AG04450 (cell line): Measurements from ENCODE around the gene HIPK2. TPM values are rescaled to one million over a fixed set of nuclear protein-coding genes. Genes with fewer than 3 reads are reported as not detected.
A peak's percentile ranks its signal among the peaks of the same experiment; 100 is the strongest.

Experiments used
- CTCF ChIA-PET: fragments of 300-600, 350-600 bp; formaldehyde crosslinking; extraction: SDS; loops from one replicate; lab custom pipeline; 2022; ENCODE audit warnings: antibody characterized with exemption, inconsistent platforms; lab: Charles Lee
- POLR2A ChIA-PET: fragments of 350-600 bp; formaldehyde crosslinking; extraction: SDS; loops from one replicate; lab custom pipeline; 2021; ENCODE audit warnings: antibody characterized with exemption, inconsistent platforms; lab: Yijun Ruan, JAX
- DNase-seq: peaks from one replicate; pipeline ENCODE4 v3.0.0-alpha.2; 2011; ENCODE audit warnings: low read depth, low spot score
- H3K27ac ChIP-seq: one replicate; pipeline ENCODE4 v1.5.1; 2012; ENCODE audit warnings: low read depth, low read length, control low read depth
- H3K27me3 ChIP-seq: one replicate; pipeline ENCODE4 v1.6.0; 2012; ENCODE audit warnings: low read length; ENCODE audit not compliant: control insufficient read depth, insufficient read depth
- H3K4me3 ChIP-seq: 2 replicates; pipeline ENCODE4 v1.5.1; 2011; ENCODE audit warnings: mild to moderate bottlenecking, low read depth, low read length, control low read depth
- H3K9me3 ChIP-seq: 2 replicates; pipeline ENCODE4 v1.5.1; 2012; ENCODE audit warnings: low read length; ENCODE audit not compliant: control insufficient read depth, insufficient read depth
- polyA plus RNA-seq: library from polyadenylated mRNA; depleted of rRNA; stranded (reverse); fragments of >200 nt; gene quantifications from 2 replicates; pipeline ENCODE4 v1.2.3, GENCODE V29; 2011
- TF ChIP-seq, protein P1 (sequence below): IDR thresholded peaks from 2 replicates; pipeline ENCODE4 v1.5.1; 2011; ENCODE audit warnings: low read depth, low read length, control low read depth, inconsistent platforms

HIPK2 gene
- polyA plus RNA-seq, 1 experiment: 61.4 TPM

DNA sequence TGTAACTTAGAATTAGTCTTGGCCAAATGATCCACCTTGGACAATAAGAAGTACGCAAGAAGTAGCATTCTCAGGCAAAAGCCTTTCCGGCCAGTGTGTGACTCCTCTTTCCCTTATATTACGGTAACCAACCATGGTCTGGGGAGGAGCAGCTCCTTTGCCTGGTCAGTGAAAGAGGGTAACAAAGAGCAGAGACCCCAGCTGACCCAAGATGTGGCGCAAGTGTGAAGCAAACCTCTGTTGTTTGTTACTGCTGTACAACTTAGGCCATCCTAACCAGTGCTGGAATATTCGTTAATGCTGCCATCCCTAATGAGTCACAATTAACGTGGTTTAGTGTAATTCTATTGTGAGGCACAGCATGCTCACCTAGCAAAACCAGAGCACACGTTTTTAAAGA is 44.0 kb downstream of the HIPK2 start:
- ChIA-PET POLR2A (no interaction called here), CTCF (no interaction called here)
- no peak for DNase-seq
- Histone ChIP-seq H3K27ac (peak overlapping the region; percentile 41), H3K9me3 (peaks cover 3% of the 10 kb centered on the region; the same call in 1 of the 2 replicates), H3K4me3 (no peak overlapping the region), H3K27me3 (no peaks in the 10 kb centered on the region)
- TF ChIP-seq, protein P1, sequence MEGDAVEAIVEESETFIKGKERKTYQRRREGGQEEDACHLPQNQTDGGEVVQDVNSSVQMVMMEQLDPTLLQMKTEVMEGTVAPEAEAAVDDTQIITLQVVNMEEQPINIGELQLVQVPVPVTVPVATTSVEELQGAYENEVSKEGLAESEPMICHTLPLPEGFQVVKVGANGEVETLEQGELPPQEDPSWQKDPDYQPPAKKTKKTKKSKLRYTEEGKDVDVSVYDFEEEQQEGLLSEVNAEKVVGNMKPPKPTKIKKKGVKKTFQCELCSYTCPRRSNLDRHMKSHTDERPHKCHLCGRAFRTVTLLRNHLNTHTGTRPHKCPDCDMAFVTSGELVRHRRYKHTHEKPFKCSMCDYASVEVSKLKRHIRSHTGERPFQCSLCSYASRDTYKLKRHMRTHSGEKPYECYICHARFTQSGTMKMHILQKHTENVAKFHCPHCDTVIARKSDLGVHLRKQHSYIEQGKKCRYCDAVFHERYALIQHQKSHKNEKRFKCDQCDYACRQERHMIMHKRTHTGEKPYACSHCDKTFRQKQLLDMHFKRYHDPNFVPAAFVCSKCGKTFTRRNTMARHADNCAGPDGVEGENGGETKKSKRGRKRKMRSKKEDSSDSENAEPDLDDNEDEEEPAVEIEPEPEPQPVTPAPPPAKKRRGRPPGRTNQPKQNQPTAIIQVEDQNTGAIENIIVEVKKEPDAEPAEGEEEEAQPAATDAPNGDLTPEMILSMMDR: no peak

GRCh38 chr7:139732471-139733167 is 45.2 kb downstream of the HIPK2 start:
- Histone ChIP-seq H3K4me3 (no peak overlapping the region), H3K27me3 (no peaks in the 10 kb centered on the region), H3K27ac (no peak overlapping the region), H3K9me3 (peaks cover 3% of the 10 kb centered on the region)
- CTCF ChIA-PET: interaction anchor here (1.6 kb wide), 1 partner anchor 114 kb away, joined by 4 read pairs; no protein-coding TSS in a partner anchor
- TF ChIP-seq, protein P1: no peak
- no peak for DNase-seq
- POLR2A ChIA-PET: no interaction called here

GRCh38 chr7:139731802-139732470 is 45.9 kb downstream of the HIPK2 start:
- no peak overlapping the region for H3K4me3 ChIP-seq
- POLR2A ChIA-PET: no interaction called here

DNA sequence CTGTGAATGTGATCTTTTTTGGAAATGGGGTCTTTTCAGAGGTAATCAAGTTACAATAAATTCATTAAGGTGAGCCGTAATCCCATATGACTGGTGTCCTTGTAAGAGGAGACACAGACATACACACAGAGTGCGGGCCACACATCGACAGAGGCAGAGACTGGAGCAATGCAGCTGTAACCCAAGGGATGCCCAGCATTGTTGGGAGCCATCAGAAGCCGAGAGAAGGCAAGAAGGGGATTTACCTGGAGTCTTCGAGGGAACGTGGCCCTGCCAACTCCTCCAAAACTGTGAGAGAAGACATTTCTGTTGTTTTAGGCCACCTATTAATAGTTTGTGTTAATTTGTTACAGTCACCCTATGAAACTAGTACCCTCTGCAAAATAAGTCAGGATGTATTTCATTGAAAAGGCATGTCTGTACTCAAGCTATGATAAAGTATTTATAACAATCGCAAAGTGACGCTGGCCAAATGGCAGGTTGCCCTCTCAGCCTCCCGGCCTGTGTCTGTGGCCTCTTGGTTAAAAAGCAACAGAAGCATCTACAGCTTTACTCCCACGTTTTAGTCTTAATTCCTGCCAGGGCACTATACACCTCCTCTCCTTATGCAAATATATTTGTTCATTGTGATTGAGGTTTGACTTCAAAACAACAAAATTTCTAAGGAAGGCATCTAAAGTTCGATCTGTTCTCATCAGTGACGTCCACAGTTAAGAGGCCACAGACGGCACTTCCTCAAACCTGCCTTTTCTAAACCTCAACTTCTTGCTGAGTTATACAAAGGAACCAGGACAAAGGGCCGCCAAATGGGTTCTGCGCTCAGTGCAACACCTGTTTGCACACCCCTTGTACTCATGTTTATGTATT is 46.8 kb downstream of the HIPK2 start:
- Histone ChIP-seq H3K4me3 (no peak overlapping the region), H3K27ac (peak overlapping the region; percentile 55), H3K27me3 (no peaks in the 10 kb centered on the region), H3K9me3 (peaks cover 3% of the 10 kb centered on the region)
- CTCF ChIA-PET: no interaction called here
- TF ChIP-seq, protein P1: no peak
- DNase-seq: no peak
- POLR2A ChIA-PET: interaction anchor here (0.8 kb wide), 1 partner anchor 21 kb away, joined by 4 read pairs; no protein-coding TSS in a partner anchor

More at GRCh38 chr7:139731802-139732470, 45.9 kb downstream of the HIPK2 start:
- peak overlapping the region; percentile 55 for H3K27ac ChIP-seq
- peaks cover 3% of the 10 kb centered on the region for H3K9me3 ChIP-seq
- DNase-seq: no peak
- CTCF ChIA-PET: interaction anchor here (1.6 kb wide), 1 partner anchor 113 kb away, joined by 4 read pairs; no protein-coding TSS in a partner anchor
- no peaks in the 10 kb centered on the region for H3K27me3 ChIP-seq
- TF ChIP-seq, protein P1: no peak
